Body of pancreas (tissue), 4 donors: ENCODE results near the gene INHBC.
"Not testable (repeated sequence)": the region's sequence is repeated elsewhere in the genome, so short reads cannot be mapped to it uniquely, and the experiment has no call there.

Source experiments
- CTCF ChIP-seq, 7 experiments: fragments of 450-650 bp in 4 of 7; fragments of 200-600 bp in 3 of 7; sonication (generic) in 3 of 7; IDR thresholded peaks; one replicate each; pipeline ENCODE4 v1.5.1; 2016 to 2019; ENCODE audit warnings: antibody characterized with exemption in 7 of 7
- POLR2A ChIP-seq, 3 donors: fragments of 450-650 bp; IDR thresholded peaks; one replicate each; pipeline ENCODE4 v1.6.1; 2016; ENCODE audit warnings: antibody characterized with exemption in 3 of 3, mild to moderate bottlenecking in 2 of 3

GRCh38 chr12:57414160-57414559, 20.4 kb upstream of the INHBC start:
- TF ChIP-seq CTCF, POLR2A (IDR thresholded peaks at IDR 0.05): not testable (repeated sequence)
